ENCODE results near the gene MAP2K2.
A peak's percentile ranks its signal among the peaks of the same experiment; 100 is the strongest.
"Not testable (repeated sequence)": the region's sequence is repeated elsewhere in the genome, so short reads cannot be mapped to it uniquely, and the experiment has no call there.

Gene MAP2K2

GRCh38 chr19:4136680-4137088, 12.8 kb upstream of the MAP2K2 start:
- WGBS, result 97% methylated on average over 6 of the region's 8 CpGs
- H3K9ac ChIP-seq (ENCODE audit: low read length), result no peak overlapping the region
- H3K4me3 ChIP-seq (ENCODE audit: insufficient read depth in 1 of 2, low read depth in 1 of 2, low read length in 2 of 2), result no peak overlapping the region
- H2BK15ac ChIP-seq (ENCODE audit: low read depth, poor library complexity, severe bottlenecking), result no peak overlapping the region
- H3K27ac ChIP-seq (ENCODE audit: low read length, poor library complexity, severe bottlenecking), result no peak overlapping the region
- no peak overlapping the region for H3K18ac ChIP-seq (ENCODE audit: low read depth in 1 of 2, low read length in 2 of 2)
- H3K4me1 ChIP-seq (ENCODE audit: control insufficient read depth, insufficient read depth, low read depth, low read length), result peaks cover 6% of the 10 kb centered on the region
- H4K91ac ChIP-seq (ENCODE audit: low read length), result no peak overlapping the region
- no peak overlapping the region for H4K8ac ChIP-seq (ENCODE audit: low read length)
- H3K27me3 ChIP-seq (ENCODE audit: control insufficient read depth in 1 of 2, insufficient read depth in 1 of 2, low read length in 2 of 2), result no peaks in the 10 kb centered on the region
- H2AK5ac ChIP-seq (ENCODE audit: low read length, severe bottlenecking), result no peak overlapping the region
- no peak overlapping the region for H2BK5ac ChIP-seq (ENCODE audit: low read depth, low read length, poor library complexity, severe bottlenecking)
- no peaks in the 10 kb centered on the region for H3K79me1 ChIP-seq (replicated peaks; ENCODE audit: low read length, poor library complexity, severe bottlenecking)
- no peak overlapping the region for H2BK120ac ChIP-seq (ENCODE audit: low read depth, low read length)
- H3K9me3 ChIP-seq (ENCODE audit: control insufficient read depth, low read length), result no peaks in the 10 kb centered on the region
- no peak overlapping the region for H3K4ac ChIP-seq (ENCODE audit: low read depth in 1 of 2, low read length in 2 of 2)
- no peaks in the 10 kb centered on the region for H3K36me3 ChIP-seq (ENCODE audit: control insufficient read depth in 1 of 2, insufficient read depth in 2 of 2, low read depth in 1 of 2, low read length in 2 of 2)
- H3K14ac ChIP-seq (ENCODE audit: low read length in 2 of 2), result no peak overlapping the region
- no peak overlapping the region for H2BK12ac ChIP-seq (ENCODE audit: low read length in 2 of 2)
- no peak for DNase-seq
- H3K23ac ChIP-seq (ENCODE audit: low read length in 2 of 2), result no peak overlapping the region
- H2AFZ ChIP-seq (ENCODE audit: low read depth, low read length), result no peak overlapping the region
- H3K4me2 ChIP-seq (ENCODE audit: low read length, poor library complexity, severe bottlenecking), result no peak overlapping the region

- not testable (repeated sequence) for H4K8ac ChIP-seq (ENCODE audit: low read length); H4K91ac ChIP-seq (ENCODE audit: low read length); H3K14ac ChIP-seq (ENCODE audit: low read length in 2 of 2); H3K4me2 ChIP-seq (ENCODE audit: low read length, poor library complexity, severe bottlenecking); H3K27ac ChIP-seq (ENCODE audit: low read length, poor library complexity, severe bottlenecking); H3K23ac ChIP-seq (ENCODE audit: low read length in 2 of 2); H2BK120ac ChIP-seq (ENCODE audit: low read depth, low read length); H2AK5ac ChIP-seq (ENCODE audit: low read length, severe bottlenecking); H3K4ac ChIP-seq (ENCODE audit: low read depth in 1 of 2, low read length in 2 of 2); H3K9me3 ChIP-seq (ENCODE audit: control insufficient read depth, low read length); H3K79me1 ChIP-seq (replicated peaks; ENCODE audit: low read length, poor library complexity, severe bottlenecking); H3K36me3 ChIP-seq (ENCODE audit: control insufficient read depth in 1 of 2, insufficient read depth in 2 of 2, low read depth in 1 of 2, low read length in 2 of 2); H3K4me3 ChIP-seq (ENCODE audit: insufficient read depth in 1 of 2, low read depth in 1 of 2, low read length in 2 of 2); DNase-seq; H2BK5ac ChIP-seq (ENCODE audit: low read depth, low read length, poor library complexity, severe bottlenecking); H3K18ac ChIP-seq (ENCODE audit: low read depth in 1 of 2, low read length in 2 of 2); H3K4me1 ChIP-seq (ENCODE audit: control insufficient read depth, insufficient read depth, low read depth, low read length); H3K27me3 ChIP-seq (ENCODE audit: control insufficient read depth in 1 of 2, insufficient read depth in 1 of 2, low read length in 2 of 2); H2BK12ac ChIP-seq (ENCODE audit: low read length in 2 of 2); H3K9ac ChIP-seq (ENCODE audit: low read length); H2AFZ ChIP-seq (ENCODE audit: low read depth, low read length); H2BK15ac ChIP-seq (ENCODE audit: low read depth, poor library complexity, severe bottlenecking)
- WGBS, result 92% methylated on average over 7 of the region's 9 CpGs
Measured at GRCh38 chr19:4135386-4135785, 11.5 kb upstream of the MAP2K2 start.

GRCh38 chr19:4134351-4134750, 10.4 kb upstream of the MAP2K2 start:
- Histone ChIP-seq H3K18ac (ENCODE audit: low read depth in 1 of 2, low read length in 2 of 2) (no peak overlapping the region), H3K36me3 (ENCODE audit: control insufficient read depth in 1 of 2, insufficient read depth in 2 of 2, low read depth in 1 of 2, low read length in 2 of 2) (no peaks in the 10 kb centered on the region), H2AK5ac (ENCODE audit: low read length, severe bottlenecking) (no peak overlapping the region), H3K4ac (ENCODE audit: low read depth in 1 of 2, low read length in 2 of 2) (no peak overlapping the region), H2BK12ac (ENCODE audit: low read length in 2 of 2) (no peak overlapping the region), H2AFZ (ENCODE audit: low read depth, low read length) (no peak overlapping the region), H3K4me2 (ENCODE audit: low read length, poor library complexity, severe bottlenecking) (no peak overlapping the region), H3K27me3 (ENCODE audit: control insufficient read depth in 1 of 2, insufficient read depth in 1 of 2, low read length in 2 of 2) (no peaks in the 10 kb centered on the region), H2BK5ac (ENCODE audit: low read depth, low read length, poor library complexity, severe bottlenecking) (no peak overlapping the region), H3K9me3 (ENCODE audit: control insufficient read depth, low read length) (no peaks in the 10 kb centered on the region), H3K14ac (ENCODE audit: low read length in 2 of 2) (no peak overlapping the region), H4K8ac (ENCODE audit: low read length) (no peak overlapping the region), H4K91ac (ENCODE audit: low read length) (no peak overlapping the region), H3K4me1 (ENCODE audit: control insufficient read depth, insufficient read depth, low read depth, low read length) (peaks cover 6% of the 10 kb centered on the region), H2BK120ac (ENCODE audit: low read depth, low read length) (no peak overlapping the region), H2BK15ac (ENCODE audit: low read depth, poor library complexity, severe bottlenecking) (no peak overlapping the region), H3K23ac (ENCODE audit: low read length in 2 of 2) (no peak overlapping the region), H3K27ac (ENCODE audit: low read length, poor library complexity, severe bottlenecking) (no peak overlapping the region), H3K4me3 (ENCODE audit: insufficient read depth in 1 of 2, low read depth in 1 of 2, low read length in 2 of 2) (no peak overlapping the region), H3K79me1 (replicated peaks; ENCODE audit: low read length, poor library complexity, severe bottlenecking) (no peaks in the 10 kb centered on the region), H3K9ac (ENCODE audit: low read length) (no peak overlapping the region)
- 60% methylated on average over 6 of the region's 6 CpGs for WGBS
- DNase-seq, result no peak

- Histone ChIP-seq H4K8ac (ENCODE audit: low read length) (peak overlapping the region; percentile 15), H3K23ac (ENCODE audit: low read length in 2 of 2) (no peak overlapping the region), H3K4me3 (ENCODE audit: insufficient read depth in 1 of 2, low read depth in 1 of 2, low read length in 2 of 2) (no peak overlapping the region), H2BK5ac (ENCODE audit: low read depth, low read length, poor library complexity, severe bottlenecking) (no peak overlapping the region), H3K4me1 (ENCODE audit: control insufficient read depth, insufficient read depth, low read depth, low read length) (peaks cover 6% of the 10 kb centered on the region), H3K18ac (ENCODE audit: low read depth in 1 of 2, low read length in 2 of 2) (peak overlapping the region; percentile 37 to 43), H3K9me3 (ENCODE audit: control insufficient read depth, low read length) (no peaks in the 10 kb centered on the region), H3K4me2 (ENCODE audit: low read length, poor library complexity, severe bottlenecking) (peak overlapping the region; percentile 10), H2AK5ac (ENCODE audit: low read length, severe bottlenecking) (no peak overlapping the region), H3K4ac (ENCODE audit: low read depth in 1 of 2, low read length in 2 of 2) (no peak overlapping the region), H2BK12ac (ENCODE audit: low read length in 2 of 2) (no peak overlapping the region), H3K27me3 (ENCODE audit: control insufficient read depth in 1 of 2, insufficient read depth in 1 of 2, low read length in 2 of 2) (no peaks in the 10 kb centered on the region), H3K14ac (ENCODE audit: low read length in 2 of 2) (no peak overlapping the region), H3K36me3 (ENCODE audit: control insufficient read depth in 1 of 2, insufficient read depth in 2 of 2, low read depth in 1 of 2, low read length in 2 of 2) (no peaks in the 10 kb centered on the region), H2BK15ac (ENCODE audit: low read depth, poor library complexity, severe bottlenecking) (no peak overlapping the region), H2BK120ac (ENCODE audit: low read depth, low read length) (no peak overlapping the region), H3K9ac (ENCODE audit: low read length) (peak overlapping the region; percentile 78), H4K91ac (ENCODE audit: low read length) (no peak overlapping the region), H2AFZ (ENCODE audit: low read depth, low read length) (no peak overlapping the region), H3K79me1 (replicated peaks; ENCODE audit: low read length, poor library complexity, severe bottlenecking) (no peaks in the 10 kb centered on the region), H3K27ac (ENCODE audit: low read length, poor library complexity, severe bottlenecking) (peak overlapping the region; percentile 93)
- WGBS, result 32% methylated on average over 7 of the region's 8 CpGs
- peak; percentile 91 for DNase-seq
Measured at GRCh38 chr19:4130744-4131438, 7.0 kb upstream of the MAP2K2 start.
